Left ventricle myocardium inferior (tissue), 1 donor: ENCODE data around the gene ARPC5. TPM values are rescaled to one million over a fixed set of nuclear protein-coding genes. Genes with fewer than 3 reads are reported as not detected.

Source experiments
- DNase-seq: peaks from one replicate; pipeline ENCODE4 v3.0.0-alpha.2; 2020
- H3K27ac ChIP-seq: fragments of 200-600 bp; replicated peaks from 2 replicates; pipeline ENCODE4 v1.8.0; 2021
- H3K27me3 ChIP-seq: fragments of 200-600 bp; 2 replicates; pipeline ENCODE4 v1.8.0; 2021; ENCODE audit warnings: low read depth
- H3K36me3 ChIP-seq: fragments of 200-600 bp; 2 replicates; pipeline ENCODE4 v1.8.0; 2021
- H3K4me1 ChIP-seq: fragments of 200-600 bp; 2 replicates; pipeline ENCODE4 v1.8.0; 2021
- H3K4me3 ChIP-seq: fragments of 200-600 bp; 2 replicates; pipeline ENCODE4 v1.8.0; 2021; ENCODE audit warnings: mild to moderate bottlenecking, moderate library complexity
- H3K9me3 ChIP-seq: fragments of 200-600 bp; replicated peaks from 2 replicates; pipeline ENCODE4 v1.8.0; 2021
- CTCF ChIP-seq: fragments of 200-600 bp; IDR thresholded peaks from 2 replicates; pipeline ENCODE4 v1.8.0; 2021; ENCODE audit warnings: antibody characterized with exemption, mild to moderate bottlenecking, borderline replicate concordance
- intact Hi-C: fragments of 100-400 bp; cut with micrococcal nuclease; formaldehyde crosslinking; loops from one replicate; pipeline ENCODE4 v1.11.0; 2022
- total RNA-seq: library from RNA; stranded (reverse); fragmentation: NEBNext Ultra II Directional; extraction: Animal tissue kit (Norgen Biotek cat#: 25700); gene quantifications from one replicate; pipeline ENCODE4 v1.2.1, GENCODE V29; 2021
- donor health status: DM: no; HTN: yes; CAD: no; lungs with severe emphysema.

ARPC5 gene
- total RNA-seq, 1 donor from 2014 or later: 33.6 TPM

DNA sequence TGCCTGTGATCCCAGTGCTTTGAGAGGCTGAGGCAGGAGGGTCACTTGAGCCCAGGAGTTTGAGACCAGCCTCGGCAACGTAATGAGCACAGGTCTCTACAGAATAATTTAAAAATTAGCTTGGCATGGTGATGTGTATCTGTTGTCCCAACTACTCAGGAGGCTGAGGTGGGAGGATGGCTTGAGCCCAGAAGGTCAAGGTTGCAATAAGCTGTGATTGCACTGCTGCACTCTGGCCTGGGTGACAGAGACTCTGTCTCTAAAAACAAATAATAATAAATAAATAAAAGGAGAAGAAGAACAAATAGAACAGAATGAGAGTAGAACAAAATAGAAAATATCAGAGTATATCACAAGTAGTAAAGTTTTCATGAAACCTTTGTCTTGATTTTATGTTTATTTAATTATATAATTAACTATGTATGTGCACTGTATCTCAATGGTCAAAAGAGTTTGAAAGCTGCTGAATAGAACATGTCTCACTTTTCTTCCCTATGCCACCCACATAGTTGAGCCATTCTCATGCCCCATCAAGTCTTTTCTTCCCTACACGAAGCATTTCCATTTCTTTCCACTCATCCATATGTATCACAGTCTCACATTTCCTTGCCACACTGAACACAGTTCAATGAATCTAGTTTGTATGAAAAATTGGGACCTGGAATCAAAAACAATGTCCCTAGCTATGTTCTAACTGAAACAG lies 40.5 kb upstream of the ARPC5 start:
- Histone ChIP-seq H3K9me3 (peaks cover 5% of the 10 kb centered on the region), H3K4me1 (peaks cover 25% of the 10 kb centered on the region), H3K27me3 (no peaks in the 10 kb centered on the region), H3K4me3 (no peak overlapping the region), H3K27ac (no peak overlapping the region), H3K36me3 (no peaks in the 10 kb centered on the region)
- TF ChIP-seq CTCF: no peak
- no peak for DNase-seq
- intact Hi-C loops: no loop called here

DNA sequence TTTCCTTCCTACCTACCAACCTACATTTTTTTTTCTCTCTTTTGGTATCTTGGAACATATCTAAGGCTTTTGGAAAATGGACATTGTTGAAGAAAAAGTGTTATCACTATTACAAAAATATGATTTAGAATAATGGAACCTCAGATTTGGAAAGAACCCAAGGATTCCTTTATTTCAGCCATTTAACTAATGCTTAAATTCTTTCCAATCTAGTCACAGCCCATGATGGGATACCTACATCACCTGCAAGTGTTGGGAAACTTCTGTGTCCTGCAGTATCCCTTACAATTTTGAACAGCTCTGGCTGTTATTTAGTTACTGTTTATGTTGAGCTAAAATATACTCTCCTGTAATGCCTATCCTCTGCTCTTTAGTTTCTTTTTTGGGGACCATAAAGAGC lies 39.8 kb upstream of the ARPC5 start:
- Histone ChIP-seq H3K27me3 (no peaks in the 10 kb centered on the region), H3K27ac (peak overlapping the region; percentile 0), H3K4me1 (peaks cover 25% of the 10 kb centered on the region), H3K9me3 (peaks cover 7% of the 10 kb centered on the region), H3K4me3 (no peak overlapping the region), H3K36me3 (no peaks in the 10 kb centered on the region)
- no peak for DNase-seq
- TF ChIP-seq CTCF: no peak
- intact Hi-C loops: no loop called here

DNA sequence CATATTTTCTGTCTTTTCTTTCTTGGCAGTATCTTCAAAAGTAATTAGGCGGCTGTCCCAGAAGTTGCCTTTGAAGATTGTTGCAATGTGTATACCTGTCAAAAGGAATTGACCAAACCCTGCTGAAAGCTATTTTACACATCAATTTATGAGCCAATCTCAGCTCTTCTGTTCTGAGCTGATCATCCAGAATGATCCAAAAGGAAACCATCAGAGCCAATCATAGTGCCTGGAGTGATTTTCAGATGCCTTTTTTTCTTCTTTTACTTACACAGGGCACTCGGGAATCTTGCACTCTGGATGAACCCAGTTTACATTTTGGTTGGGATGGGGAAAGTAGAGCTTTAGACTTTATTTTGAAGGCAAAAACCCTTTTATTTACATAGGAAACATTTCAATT lies 39.3 kb upstream of the ARPC5 start:
- DNase-seq: no peak
- Histone ChIP-seq H3K27ac (peak overlapping the region; percentile 0), H3K4me3 (no peak overlapping the region), H3K4me1 (peaks cover 25% of the 10 kb centered on the region), H3K9me3 (peaks cover 7% of the 10 kb centered on the region), H3K27me3 (no peaks in the 10 kb centered on the region), H3K36me3 (no peaks in the 10 kb centered on the region)
- intact Hi-C loops: no loop called here
- no peak for TF ChIP-seq CTCF

DNA sequence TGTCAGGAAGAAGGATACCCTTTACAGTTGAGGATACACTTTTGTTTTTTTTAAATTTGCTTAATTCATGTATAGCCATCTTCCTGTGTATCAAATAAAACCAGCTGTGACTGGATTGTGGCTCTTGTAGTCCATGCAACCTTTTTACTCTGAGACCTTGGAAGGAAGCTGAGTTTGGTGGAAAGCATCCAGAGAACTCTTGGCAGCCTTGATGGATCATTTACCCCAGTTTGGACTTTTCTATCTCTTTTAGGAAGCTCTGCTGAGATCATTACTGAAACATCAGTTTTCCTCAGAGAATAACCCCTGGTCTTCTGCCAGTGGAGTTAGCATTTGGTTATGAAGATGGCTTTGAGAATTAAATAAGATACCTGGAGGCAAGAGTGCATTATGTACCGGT lies 38.8 kb upstream of the ARPC5 start:
- TF ChIP-seq CTCF: no peak
- Histone ChIP-seq H3K4me3 (no peak overlapping the region), H3K4me1 (peaks cover 25% of the 10 kb centered on the region), H3K36me3 (no peaks in the 10 kb centered on the region), H3K27me3 (no peaks in the 10 kb centered on the region), H3K27ac (peak overlapping the region; percentile 0), H3K9me3 (peaks cover 7% of the 10 kb centered on the region)
- intact Hi-C loops: no loop called here
- DNase-seq: no peak

DNA sequence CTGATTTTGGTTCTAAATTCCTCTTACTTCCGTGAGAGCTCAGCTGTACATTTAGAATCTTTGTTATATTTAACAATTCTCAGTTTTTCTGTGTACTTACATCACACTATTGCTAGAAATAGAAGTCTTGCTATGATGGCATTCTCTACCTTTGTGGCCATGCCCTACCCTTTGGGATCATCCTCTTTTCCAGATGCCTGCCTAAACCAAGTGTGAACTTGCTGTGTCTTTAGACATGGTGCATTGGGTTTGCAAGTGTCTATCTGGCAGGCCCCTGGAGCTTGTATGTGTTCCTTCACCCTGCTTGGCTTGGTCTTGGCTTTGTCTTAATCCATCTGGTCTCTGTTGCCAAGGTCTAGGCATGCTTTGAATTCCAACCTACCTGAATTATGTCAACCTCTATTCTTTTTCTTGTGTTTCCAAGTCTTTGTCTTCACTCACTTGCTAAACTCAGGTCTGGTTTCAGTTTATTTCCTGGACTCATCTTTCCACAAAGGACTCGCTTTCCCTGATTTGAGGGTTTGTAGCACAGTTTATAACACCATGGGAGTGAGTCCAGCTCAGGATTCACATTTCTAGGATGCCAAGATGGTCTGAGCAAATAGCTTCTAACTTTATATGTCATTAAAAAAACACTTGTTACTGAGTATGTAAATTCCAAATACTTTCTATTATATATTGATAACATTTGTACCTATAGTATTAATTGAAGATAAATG lies 38.2 kb upstream of the ARPC5 start:
- Histone ChIP-seq H3K27ac (peak overlapping the region; percentile 39), H3K36me3 (no peaks in the 10 kb centered on the region), H3K4me3 (no peak overlapping the region), H3K27me3 (no peaks in the 10 kb centered on the region), H3K4me1 (peaks cover 25% of the 10 kb centered on the region), H3K9me3 (peaks cover 7% of the 10 kb centered on the region)
- TF ChIP-seq CTCF: no peak
- no peak for DNase-seq
- intact Hi-C loops: no loop called here
